Stimulated activated CD8-positive, alpha-beta memory T cell treated with anti-CD3 and anti-CD28 coated beads, Interleukin-2, amount 100 ng/mL, for 1 hour (primary cell): Measurements from ENCODE around the gene FAM114A1.
"Not testable (repeated sequence)": the region's sequence is repeated elsewhere in the genome, so short reads cannot be mapped to it uniquely, and the experiment has no call there.

ENCODE experiments used
- DNase-seq, 2 donors: peaks; one replicate each; pipeline ENCODE4 v3.0.0-alpha.2; 2020; ENCODE audit warnings: low read depth in 2 of 2

Gene FAM114A1

DNA sequence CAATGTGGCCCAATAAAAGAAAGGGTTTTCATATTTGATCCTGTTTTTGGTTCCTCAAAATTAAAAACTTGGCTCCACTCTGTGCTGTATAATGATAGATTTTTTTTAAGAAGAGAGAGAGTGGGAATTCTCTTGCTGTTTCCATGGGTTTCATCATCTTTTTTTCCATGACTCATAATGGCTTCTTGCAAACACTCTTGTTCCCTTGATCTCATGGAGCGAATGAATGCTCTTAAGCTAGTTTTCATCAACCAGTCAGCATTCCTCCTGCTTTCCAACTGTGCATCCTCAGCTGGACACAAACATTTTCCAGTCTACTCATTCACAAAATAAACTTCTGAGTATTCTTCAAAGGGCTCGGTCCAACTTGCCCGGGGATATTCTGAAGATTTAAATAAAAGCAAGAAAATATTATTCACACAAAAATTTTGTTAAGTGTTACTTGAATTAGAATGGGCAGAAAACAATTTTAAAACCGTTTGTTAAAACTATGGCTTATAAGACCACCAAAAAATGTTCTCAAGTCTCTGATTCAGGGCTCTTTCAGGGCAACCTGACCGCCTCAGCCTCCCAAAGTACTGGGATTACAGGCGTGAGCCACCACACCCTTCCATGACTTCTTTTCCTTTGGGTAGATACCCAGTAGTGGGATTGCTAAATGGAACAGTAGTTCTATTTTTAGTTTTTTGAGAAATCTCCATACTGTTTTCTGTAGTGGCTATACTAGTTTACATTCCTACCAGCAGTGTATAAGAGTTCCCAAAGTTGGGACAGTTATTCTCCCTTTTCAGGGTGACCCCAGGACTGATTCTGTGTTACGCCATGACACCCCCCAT is 99.9 kb downstream of the FAM114A1 start:
- DNase-seq, result no peak

DNA sequence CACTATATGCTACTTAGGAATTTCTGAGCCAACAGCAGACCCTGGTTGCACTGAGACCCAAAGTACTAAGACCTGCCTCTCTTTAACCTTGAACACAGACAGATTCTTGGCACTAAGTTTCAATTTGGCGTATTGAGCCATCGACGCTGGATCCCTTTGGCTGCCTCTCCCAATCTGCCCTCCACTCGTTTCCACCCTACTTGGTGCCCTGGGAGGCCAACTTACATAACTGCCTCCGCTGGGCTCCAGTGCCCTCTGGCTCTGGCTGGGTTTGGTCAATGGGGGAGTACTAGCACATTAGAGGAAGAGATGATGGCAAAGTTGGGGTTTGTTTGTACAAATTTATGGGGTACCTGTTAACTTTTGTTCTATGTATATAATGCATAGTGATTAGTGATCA is 101.1 kb downstream of the FAM114A1 start:
- DNase-seq, result no peak

DNA sequence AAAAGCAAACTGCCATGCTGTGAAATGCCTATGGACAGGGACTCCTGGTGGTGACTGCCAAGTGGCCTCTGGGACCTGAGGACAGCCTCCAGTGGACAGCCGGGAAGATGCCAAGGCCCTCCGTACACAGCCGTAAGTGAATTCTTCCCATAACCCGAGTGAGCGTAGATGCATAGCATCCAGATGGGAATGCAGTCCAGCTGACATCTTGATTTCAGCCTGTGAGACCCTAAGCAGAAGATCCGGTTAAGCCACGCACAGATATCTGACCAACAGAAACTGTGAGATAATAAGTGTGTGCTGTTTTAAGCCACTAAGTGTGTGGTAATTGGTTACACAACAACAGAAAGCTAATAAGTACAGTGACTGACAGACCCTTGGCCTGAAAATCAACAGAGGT is 108.7 kb downstream of the FAM114A1 start:
- no peak for DNase-seq

DNA sequence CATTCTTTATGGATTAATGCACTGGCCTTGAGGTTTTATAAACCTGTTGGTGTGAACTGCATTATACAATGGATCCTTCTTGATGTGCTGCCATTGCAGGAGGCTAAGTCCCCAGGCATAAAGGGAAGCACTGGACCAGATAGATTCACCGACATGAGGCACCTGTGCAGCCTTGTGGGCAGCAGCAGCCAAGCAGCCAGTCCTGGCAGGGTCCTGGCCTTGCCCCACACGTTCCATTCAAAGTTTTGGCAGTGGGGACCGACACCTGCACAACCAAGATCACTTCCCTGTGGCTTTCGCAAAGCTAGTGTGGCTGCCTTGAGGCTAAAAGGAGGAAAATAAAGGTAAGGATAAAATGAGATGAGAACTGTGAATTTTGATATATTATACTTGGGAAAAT is 111.5 kb downstream of the FAM114A1 start:
- no peak for DNase-seq

DNA sequence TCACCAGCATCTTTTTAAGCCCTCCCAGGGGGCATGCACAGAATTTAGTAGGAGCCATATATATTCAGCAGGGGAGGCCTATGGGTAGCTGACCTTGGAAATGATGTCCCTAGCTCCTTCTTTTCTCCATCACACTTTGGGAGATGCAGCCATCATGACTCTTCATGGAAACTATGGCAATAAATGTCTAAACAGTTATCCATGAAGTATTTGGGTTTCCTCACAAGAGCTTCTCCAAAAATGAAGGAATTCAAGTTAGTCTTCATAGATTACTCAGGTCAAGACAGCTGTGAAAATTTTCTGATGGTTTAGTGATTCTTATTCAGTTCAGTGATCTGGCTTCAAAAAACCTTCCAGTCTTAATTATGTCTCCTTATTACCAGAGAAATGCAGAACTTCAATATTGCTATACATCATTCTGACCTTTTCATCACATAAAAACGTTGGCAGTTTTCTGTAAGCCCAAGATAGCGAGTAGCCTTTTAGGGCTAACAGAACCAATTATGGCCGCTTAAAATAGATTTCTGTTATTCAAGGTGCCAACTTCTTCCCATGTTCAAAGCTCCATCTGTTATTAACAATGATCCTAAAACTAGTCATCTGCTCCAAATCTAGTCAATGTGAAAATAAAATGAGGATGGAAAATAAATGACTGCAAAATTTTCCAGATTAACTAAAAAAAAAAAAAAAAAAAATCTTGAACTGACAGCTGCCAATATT is 112.1 kb downstream of the FAM114A1 start:
- DNase-seq, result no peak

DNA sequence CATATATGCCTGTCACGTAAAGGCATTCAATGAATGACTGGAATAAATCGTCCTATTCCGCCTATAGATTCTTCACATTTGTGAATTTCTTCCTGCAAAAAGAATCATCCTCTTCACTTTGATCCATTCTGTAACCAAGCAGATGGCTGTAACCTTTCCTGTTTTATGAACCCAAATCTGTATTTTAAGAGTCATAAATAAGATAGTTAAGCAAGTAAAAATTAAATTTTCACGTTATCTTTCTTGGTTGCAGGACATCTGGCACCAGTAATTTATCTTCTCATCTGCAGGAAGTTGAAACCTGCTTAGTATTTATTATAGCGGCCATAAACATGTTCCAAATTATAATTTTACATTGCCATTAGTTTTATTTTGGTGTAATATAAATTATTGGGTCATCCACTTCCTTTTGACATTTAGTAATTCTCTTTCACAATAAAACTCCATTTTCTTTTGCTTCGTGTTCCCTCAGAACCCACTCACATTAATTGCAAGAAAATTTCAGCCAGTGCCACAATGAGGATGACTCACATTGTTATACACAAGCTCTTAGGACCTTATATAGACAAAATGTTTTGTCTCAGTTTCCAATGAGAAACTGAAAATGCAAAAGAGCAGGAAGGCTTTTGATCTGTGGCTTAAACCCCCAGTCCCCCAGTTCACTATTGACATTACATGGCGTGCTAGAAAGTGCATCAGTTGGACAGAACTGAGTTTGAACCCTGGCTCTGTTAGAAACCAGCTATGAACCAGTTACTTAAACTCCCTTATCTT is 113.5 kb downstream of the FAM114A1 start:
- no peak for DNase-seq

DNA sequence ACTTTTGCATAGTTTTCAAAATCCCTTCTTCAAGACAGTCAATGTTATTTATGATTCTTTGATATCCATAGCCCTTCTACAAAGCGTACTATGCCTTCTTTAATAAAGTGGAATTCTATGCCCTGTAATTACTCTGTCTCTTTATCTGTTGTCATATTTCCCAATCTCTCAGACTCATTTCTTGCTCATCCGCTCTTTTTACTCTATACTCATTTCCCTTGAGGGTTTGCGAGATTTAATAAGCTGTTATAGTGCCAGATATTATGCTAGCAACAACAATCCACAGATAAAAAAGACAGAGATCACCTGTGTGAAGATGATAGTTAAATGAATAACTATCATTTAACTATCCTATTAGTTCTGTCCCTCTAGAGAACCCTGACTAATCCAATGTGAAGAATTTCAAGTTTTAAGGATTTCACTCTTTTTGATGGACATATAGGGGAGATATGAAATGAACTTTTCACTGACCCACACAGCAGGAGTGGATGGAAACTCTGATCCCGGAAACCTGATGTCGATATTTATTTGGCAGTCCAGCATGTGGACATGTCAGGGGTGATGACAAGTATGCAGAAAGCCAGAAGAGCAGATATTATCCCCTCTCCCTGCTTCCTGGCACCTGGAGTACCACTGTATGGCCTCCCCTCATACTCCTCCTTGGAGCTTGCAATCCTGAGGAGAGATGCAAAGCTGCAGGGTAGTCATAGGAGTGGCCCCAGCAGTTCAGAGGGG is 114.9 kb downstream of the FAM114A1 start:
- DNase-seq, result no peak

DNA sequence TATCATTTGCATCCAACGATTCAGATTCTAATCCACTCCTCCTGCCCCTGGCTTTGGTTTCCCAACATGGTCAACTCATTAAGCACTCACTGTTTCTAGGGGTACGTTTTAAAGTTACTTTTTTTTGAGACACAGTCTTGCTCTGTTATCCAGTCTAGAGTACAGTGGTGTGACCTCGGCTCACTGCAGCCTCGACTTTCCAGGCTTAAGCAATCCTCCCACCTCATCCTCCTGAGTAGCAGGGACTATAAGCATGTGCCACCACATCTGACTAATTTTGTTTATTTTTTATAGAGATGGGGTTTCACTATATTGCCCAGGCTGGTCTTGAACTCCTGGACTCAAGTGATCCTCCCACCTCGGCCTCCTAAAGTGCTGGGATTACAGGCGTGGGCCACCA is 115.7 kb downstream of the FAM114A1 start:
- DNase-seq, result no peak

DNA sequence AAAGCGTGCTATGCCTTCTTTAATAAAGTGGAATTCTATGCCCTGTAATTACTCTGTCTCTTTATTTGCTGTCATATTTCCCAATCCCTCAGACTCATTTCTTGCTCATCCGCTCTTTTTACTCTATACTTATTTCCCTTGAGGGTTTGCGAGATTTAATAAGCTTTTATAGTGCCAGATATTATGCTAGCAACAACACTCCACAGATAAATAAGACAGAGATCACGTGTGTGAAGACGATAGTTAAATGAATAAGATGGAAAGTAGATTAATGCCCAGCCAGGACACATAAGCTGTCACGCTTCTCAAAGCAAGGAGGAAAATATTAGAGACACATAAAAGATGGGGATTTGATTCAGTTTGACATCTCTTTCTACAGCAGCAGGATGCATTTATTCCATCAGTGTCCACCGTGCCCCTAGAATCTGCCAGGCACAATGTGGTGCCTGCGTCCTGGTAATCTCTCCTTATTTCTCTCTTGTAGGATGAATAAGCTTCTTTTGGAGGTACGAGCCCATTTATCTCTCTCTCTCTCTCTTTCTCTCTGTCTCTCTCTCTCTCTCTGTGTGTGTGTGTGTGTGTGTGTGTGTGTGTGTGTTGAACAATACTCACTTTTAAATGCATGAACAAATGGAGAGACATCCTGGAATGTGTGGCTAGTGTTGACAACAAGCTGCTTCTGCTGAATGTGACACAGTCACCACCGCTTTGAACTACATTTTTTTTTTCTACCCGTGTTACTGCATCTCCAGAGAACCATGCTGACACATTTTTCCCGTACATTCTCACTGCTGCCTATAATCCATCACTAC is 116.4 kb downstream of the FAM114A1 start:
- DNase-seq, result no peak

DNA sequence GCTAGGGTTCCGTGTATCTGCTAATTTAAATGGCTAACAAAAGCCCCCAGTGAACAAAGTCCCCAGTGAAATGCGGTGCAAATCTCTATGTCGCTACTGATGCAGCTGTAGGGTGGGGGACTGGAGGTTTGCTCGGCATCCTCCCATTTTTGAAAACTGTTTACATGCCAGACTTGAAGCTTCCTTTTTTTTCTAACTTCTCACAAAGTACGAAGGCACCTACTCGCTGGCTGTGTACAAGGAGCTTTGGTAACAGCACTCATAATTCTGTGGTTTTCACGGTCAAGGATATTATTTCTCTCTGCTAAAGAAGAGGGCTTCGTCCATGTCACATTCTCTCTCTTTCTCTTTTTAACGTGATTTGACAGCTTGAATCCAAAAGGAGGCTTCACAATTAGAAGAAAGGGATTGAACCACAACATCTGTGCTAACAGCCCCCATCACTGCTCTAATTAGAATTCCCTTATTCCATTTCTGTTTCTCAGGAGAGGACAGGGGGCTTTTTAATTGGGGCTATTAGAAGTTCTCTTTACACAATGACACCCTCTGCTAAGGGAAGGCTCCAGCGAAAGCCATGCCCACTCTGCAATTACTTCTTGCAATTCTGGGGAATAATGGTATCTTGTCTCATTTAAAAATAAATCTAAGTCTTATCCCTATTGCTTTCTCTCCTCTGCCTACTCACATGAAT is 117.9 kb downstream of the FAM114A1 start:
- no peak for DNase-seq

DNA sequence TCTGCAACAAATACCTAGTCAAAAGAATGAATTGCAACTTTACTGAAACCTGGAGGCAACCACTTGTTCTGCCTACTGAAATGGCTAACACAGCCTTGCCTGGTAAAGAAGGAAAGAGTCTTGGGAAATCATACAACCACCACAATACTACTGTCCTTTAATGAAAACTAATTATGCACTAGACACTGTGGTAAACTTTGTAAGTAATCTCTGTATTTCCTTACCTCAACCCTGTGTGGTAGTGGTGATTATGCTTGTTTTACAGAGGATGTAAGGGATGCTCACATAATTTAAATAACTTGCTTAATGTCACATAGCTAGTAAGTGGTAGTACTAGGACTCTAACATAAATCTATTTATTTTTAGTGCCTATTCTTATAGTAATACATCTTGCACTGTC is 119.9 kb downstream of the FAM114A1 start:
- DNase-seq, result no peak

DNA sequence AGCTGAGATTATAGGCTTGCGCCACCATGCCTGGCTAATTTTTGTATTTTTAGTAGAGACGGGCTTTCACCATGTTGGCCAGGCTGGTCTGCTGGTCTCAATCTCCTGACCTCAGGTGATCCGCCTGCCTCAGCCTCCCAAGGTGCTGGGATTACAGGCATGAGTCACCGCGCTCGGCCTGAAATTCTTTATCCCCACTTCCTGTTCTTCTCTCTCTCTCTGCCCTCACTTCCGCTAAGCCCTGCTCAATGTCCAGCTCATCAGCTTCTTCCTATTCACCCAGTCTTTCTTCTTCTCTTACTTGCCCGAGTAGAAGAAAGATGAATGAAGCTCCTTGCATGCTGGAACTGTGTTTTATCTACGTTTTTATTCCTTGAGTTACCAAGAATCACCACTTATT is 120.7 kb downstream of the FAM114A1 start:
- DNase-seq, result not testable (repeated sequence)

DNA sequence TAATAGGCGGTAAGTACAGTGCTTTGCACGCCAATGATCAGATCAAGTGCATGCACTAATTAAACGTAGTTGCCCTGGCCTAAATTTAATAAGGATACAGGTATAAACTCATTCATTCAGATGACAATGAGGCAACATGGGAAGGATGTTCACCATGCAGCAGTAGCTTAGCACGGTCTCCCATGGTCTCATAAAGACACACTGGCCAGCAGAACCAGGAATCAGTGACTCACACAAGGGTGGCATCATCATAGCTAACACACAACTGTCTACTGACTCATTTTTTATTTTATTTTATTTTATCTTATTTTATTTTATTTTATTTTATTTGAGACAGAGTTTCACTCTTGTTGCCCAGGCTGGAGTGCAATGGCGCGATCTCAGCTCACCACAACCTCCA is 121.9 kb downstream of the FAM114A1 start:
- no peak for DNase-seq

DNA sequence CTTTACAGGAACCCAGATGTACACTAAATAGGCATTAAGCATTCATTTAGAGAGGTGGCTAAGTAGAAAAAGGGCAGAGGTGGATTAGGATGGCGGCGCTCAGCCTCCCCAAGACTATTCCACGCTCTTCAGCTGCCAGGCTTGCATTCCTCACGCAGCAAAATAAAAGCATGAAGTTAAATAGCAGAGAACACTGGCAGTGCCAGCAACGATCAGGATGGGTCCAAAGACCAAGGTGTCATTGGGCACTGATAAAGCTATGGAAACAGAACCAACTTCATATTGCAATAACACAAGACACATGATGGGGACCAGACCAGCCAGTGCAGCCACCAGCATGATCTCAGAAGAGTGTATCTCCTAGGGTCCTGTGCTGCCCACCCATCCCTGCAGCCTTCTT is 122.6 kb downstream of the FAM114A1 start:
- no peak for DNase-seq

DNA sequence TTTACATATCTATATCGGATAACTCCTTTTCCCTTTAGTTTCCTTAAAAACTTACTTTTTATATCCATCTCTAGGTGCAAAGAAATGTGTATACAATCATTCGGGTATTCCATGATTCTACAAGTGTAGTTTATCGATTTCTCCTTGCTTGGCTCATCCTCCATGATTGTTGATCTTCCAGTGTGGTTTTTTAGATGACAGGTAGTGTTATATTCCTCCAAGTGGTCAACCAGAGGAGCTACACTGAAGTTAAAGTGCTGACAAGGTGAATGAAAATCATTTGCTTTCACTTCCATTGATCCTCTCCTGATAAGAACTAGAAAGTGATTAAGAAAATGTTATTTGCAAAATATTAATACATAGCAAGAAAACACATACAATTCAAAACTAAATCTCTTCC is 126.1 kb downstream of the FAM114A1 start:
- DNase-seq, result no peak

DNA sequence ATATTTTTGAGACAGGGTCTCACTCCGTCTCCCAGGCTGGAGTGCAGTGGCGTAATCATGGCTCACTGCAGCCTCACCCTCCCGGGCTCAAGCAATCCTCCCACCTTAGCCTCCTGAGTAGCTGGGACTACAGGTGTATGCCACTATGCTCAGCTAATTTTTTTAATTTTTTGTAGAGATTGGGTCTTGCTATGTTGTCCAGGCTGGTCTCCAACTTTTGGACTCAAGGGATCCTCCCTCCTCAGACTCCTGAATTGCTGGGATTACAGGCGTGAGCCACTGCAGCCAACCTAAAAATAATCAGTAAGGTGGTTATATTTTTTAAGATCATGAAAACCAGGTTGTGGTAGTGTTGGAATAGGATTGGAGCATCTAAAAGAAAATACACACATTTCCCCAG is 126.5 kb downstream of the FAM114A1 start:
- DNase-seq, result no peak
